Brain microvascular endothelial cell (primary cell): ENCODE measurements around the gene ACTN1.
"Not testable (repeated sequence)": the region's sequence is repeated elsewhere in the genome, so short reads cannot be mapped to it uniquely, and the experiment has no call there.

Source experiments
- DNase-seq: peaks from one replicate; pipeline ENCODE4 v3.0.0-alpha.2; 2020
- H3K27ac ChIP-seq: fragments of 250-450 bp; sonication (Bioruptor Pico); 2 replicates; pipeline ENCODE4 v1.5.1; 2020; ENCODE audit warnings: mild to moderate bottlenecking, moderate library complexity
- H3K27me3 ChIP-seq: fragments of 250-450 bp; sonication (Bioruptor Pico); replicated peaks from 2 replicates; pipeline ENCODE4 v1.5.1; 2020; ENCODE audit warnings: mild to moderate bottlenecking
- H3K36me3 ChIP-seq: fragments of 250-450 bp; sonication (Bioruptor Pico); replicated peaks from 2 replicates; pipeline ENCODE4 v1.5.1; 2020; ENCODE audit warnings: mild to moderate bottlenecking
- H3K4me3 ChIP-seq: 2 replicates; pipeline ENCODE4 v1.5.1; 2011; ENCODE audit warnings: low read depth, mild to moderate bottlenecking, control low read depth, low read length, moderate library complexity
- in situ Hi-C: cut with HindIII; loops from 2 replicates; pipeline ENCODE4 v1.10.0; 2017; ENCODE audit warnings: low sequenced_read_pairs, low pct_ligation_motif_present
- TF ChIP-seq, protein P1 (sequence below): IDR thresholded peaks from 2 replicates; pipeline ENCODE4 v1.5.1; 2011; ENCODE audit warnings: low read depth, mild to moderate bottlenecking, moderate library complexity, low read length, control low read depth, inconsistent platforms; ENCODE audit errors: missing control alignments

ACTN1 gene

DNA sequence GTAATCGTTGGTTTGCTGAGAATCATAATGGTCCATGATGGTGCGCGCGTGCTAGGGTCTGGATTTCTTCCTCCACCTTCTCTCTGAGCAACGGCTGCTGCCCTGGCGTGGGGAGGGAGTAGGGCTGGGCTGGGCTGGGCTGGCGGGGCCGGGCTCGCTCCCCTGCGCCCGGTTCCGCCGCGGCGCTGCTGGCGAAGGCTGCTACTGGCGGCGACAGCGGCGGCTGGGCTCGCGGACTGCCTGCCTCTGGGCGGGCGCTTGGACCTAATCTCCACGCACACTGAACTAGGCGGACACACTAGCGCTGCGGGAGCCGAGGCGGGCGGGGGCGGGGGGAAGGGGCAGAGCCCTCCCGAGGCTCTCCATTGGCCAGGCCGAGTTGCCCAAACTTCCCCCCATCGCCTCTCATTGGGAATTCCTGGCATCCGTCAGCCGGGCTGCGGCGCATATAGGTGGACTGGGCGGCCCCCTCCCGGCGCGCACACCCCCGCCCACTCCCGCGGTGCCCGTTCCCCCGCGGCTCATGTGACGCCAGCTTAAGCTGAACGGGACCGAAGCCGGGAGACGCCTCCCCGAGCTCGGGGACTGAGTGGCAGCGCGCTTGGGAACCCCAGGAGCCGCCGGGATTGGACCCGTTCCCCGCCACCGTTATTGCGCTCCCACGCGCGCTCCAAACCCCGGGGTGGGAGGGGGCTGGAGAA is at the start of gene ACTN1:
Gene ACTN1 (minus strand): TSS at position 282 of the 701 bp plus-strand sequence. CDS start 246 bp downstream, at position 36.
- DNase-seq: peak; percentile 98
- H3K36me3 ChIP-seq: peaks cover 37% of the 10 kb centered on the region
- H3K4me3 ChIP-seq: peak within 1 kb of the TSS; percentile 96
- no peaks in the 10 kb centered on the region for H3K27me3 ChIP-seq
- peak within 1 kb of the TSS; percentile 97 for H3K27ac ChIP-seq
- in situ Hi-C loops: no loop called here
- TF ChIP-seq, protein P1, sequence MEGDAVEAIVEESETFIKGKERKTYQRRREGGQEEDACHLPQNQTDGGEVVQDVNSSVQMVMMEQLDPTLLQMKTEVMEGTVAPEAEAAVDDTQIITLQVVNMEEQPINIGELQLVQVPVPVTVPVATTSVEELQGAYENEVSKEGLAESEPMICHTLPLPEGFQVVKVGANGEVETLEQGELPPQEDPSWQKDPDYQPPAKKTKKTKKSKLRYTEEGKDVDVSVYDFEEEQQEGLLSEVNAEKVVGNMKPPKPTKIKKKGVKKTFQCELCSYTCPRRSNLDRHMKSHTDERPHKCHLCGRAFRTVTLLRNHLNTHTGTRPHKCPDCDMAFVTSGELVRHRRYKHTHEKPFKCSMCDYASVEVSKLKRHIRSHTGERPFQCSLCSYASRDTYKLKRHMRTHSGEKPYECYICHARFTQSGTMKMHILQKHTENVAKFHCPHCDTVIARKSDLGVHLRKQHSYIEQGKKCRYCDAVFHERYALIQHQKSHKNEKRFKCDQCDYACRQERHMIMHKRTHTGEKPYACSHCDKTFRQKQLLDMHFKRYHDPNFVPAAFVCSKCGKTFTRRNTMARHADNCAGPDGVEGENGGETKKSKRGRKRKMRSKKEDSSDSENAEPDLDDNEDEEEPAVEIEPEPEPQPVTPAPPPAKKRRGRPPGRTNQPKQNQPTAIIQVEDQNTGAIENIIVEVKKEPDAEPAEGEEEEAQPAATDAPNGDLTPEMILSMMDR: no peak

DNA sequence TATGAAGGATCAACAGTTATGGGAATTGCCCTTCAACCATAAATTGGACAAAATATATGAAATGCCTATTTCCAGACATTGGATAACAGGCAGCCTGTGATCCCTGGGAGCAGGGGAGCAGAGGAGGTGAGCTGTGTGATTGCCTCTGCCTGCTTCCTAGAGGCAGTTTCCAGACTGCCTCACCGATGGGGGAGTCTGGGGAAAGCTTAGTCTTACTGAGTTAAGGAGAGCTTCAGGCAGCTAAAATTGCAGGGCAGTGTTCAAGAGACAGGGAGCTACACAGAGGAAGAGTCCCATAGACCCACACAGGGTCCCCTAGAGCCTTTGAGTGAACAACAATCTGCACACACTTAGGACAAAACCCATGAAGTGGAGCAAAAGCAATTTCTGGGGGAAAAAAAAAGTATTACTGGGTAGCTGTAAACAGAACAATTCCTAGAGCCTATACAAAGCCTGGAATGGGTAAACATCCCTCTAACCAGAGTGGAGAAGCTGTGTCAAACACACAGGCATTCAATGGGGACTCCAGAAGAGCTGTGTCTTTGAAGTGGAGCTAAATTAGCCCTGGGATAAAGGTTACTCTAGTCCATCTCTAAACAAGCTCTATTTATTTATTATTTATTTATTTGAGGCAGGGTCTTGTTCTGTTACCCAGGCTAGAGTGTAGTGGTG is 48.3 kb upstream of the ACTN1 start:
- no peak for DNase-seq
- TF ChIP-seq, protein P1: no peak
- in situ Hi-C loops: no loop called here
- Histone ChIP-seq H3K27me3 (no peaks in the 10 kb centered on the region), H3K36me3 (no peaks in the 10 kb centered on the region), H3K4me3 (no peak overlapping the region), H3K27ac (no peak overlapping the region)

DNA sequence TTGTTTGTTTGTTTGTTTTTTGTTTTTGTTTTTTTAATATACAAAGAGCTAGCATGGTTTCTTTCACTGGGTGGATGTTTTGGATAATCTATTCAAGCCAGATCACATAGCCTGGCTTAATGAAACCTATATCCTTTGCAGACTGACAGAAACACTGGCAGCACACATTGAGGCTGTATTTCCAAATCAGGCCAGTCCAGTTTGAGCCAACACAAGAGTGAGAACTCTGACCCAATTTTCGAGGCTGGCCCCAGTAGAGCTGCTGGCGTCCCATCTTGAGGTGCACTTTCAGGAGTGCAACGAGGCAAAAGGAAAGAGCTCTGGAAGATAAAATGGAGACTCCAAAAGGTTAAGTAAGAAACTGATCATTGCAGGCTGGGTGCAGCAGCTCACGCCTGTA is 43.9 kb upstream of the ACTN1 start:
- Histone ChIP-seq H3K27ac (no peak overlapping the region), H3K4me3 (no peak overlapping the region), H3K36me3 (no peaks in the 10 kb centered on the region), H3K27me3 (no peaks in the 10 kb centered on the region)
- TF ChIP-seq, protein P1: no peak
- in situ Hi-C loops: no loop called here
- no peak for DNase-seq

DNA sequence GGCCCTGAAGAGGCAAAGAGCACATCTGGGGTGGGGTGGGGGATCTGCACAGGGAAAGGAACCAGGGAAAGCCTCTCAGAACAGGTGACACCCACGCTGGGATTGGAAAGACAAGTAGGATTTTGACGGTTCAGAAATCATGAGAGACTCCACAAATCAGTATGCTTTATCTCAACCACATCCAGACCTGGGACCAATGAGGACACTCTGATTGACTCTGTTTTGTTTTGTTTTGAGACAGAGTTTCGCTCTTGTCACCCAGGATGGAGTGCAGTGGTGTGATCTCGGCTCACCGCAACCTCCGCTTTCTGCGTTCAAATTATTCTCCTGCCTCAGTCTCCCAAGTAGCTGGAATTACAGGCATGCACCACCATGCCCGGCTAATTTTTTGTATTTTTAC is 43.0 kb upstream of the ACTN1 start:
- DNase-seq, in situ Hi-C loops, H3K27me3 ChIP-seq, H3K27ac ChIP-seq, H3K36me3 ChIP-seq, H3K4me3 ChIP-seq: not testable (repeated sequence)

DNA sequence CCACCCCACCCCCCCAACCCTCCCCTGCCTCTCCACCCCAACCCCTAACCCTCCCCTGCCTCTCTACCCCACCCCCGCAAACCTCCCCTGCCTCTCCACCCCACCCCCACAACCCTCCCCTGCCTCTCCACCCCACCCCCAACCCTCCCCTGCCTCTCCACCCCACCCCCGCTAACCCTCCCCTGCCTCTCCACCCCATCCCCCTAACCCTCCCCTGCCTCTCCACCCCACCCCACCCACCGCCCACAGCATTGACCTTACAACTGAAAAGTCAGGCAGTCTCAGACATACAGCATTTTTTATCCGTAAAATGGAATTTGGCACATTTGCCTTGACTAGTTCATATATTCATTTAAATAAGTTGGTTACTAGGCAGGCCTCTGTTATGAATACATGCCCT is 38.6 kb upstream of the ACTN1 start:
- in situ Hi-C loops: no loop called here
- TF ChIP-seq, protein P1: no peak
- no peak overlapping the region for H3K4me3 ChIP-seq
- no peak for DNase-seq
- H3K36me3 ChIP-seq: no peaks in the 10 kb centered on the region
- H3K27ac ChIP-seq: no peak overlapping the region
- H3K27me3 ChIP-seq: no peaks in the 10 kb centered on the region

DNA sequence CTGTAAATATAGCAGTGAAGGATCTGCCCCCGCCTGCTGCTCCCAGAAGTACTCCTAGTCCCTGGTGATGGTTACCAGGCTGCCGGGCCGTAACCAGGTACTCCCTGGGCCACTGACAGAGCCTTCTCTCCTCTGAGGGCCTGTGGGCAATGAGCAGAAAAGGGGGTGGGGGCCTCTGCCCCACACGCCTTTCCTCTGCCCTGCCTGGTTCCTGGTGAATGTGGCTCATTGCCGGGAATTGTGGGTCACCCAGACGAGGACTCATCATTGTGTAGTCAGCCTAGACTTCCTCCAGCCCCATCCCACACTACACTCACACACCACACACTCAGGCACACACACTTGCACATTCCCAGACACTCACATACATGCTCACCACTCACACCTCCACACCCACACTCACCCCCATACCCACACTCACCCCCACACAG is 35.7 kb upstream of the ACTN1 start:
- in situ Hi-C loops: no loop called here
- H3K27me3 ChIP-seq: no peaks in the 10 kb centered on the region
- TF ChIP-seq, protein P1: no peak
- H3K4me3 ChIP-seq: no peak overlapping the region
- peak; percentile 27 for DNase-seq
- no peaks in the 10 kb centered on the region for H3K36me3 ChIP-seq
- H3K27ac ChIP-seq: no peak overlapping the region
